ENCODE data around the gene C2orf74. TPM values are rescaled to one million over a fixed set of nuclear protein-coding genes. Genes with fewer than 3 reads are reported as not detected.
"Not testable (repeated sequence)": the region's sequence is repeated elsewhere in the genome, so short reads cannot be mapped to it uniquely, and the experiment has no call there.

C2orf74 gene
- total RNA-seq, 4 donors from 2014 or later, result 18.7 to 43.2 (median 33.2) TPM

DNA sequence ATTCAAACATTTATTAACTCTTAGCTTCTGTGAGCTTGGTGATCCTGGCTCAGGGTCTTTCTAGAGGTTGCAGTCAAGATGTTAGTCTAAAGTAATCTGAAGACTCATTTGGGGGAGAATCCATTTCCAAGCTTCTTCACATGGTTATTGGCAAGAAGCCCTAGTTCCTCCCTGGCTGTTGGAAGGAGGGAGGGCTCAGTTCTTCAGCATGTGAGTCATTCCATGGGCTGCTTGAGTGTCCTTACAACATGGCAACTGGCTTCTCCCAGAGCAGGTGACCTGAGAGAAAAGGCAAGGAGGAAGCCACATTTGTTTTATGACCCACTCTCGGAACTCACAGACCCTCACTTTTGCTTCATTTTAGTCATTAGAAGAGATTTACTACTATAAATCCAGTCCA is 10.6 kb upstream of the C2orf74 start:
- no peak for DNase-seq (ENCODE audit: extremely low spot score)

GRCh38 chr2:61157371-61158003 is 4.5 kb upstream of the C2orf74 start:
- H3K27me3 ChIP-seq, result no peaks in the 10 kb centered on the region
- TF ChIP-seq POLR2A (IDR thresholded peaks at IDR 0.05; ENCODE audit: low read depth) (no peak), POLR2AphosphoS5 (IDR thresholded peaks at IDR 0.05) (no peak), EP300 (IDR thresholded peaks at IDR 0.05) (no peak)
- TF ChIP-seq, protein P1, sequence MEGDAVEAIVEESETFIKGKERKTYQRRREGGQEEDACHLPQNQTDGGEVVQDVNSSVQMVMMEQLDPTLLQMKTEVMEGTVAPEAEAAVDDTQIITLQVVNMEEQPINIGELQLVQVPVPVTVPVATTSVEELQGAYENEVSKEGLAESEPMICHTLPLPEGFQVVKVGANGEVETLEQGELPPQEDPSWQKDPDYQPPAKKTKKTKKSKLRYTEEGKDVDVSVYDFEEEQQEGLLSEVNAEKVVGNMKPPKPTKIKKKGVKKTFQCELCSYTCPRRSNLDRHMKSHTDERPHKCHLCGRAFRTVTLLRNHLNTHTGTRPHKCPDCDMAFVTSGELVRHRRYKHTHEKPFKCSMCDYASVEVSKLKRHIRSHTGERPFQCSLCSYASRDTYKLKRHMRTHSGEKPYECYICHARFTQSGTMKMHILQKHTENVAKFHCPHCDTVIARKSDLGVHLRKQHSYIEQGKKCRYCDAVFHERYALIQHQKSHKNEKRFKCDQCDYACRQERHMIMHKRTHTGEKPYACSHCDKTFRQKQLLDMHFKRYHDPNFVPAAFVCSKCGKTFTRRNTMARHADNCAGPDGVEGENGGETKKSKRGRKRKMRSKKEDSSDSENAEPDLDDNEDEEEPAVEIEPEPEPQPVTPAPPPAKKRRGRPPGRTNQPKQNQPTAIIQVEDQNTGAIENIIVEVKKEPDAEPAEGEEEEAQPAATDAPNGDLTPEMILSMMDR (IDR thresholded peaks at IDR 0.05), result no peak
- H3K27ac ChIP-seq (replicated peaks in 1 of 4), result no peak overlapping the region
- H3K4me1 ChIP-seq, result no peaks in the 10 kb centered on the region
- WGBS, result 81% methylated on average over 5 of the region's 5 CpGs
- no peak for DNase-seq (ENCODE audit: extremely low spot score)
- H3K4me3 ChIP-seq, result no peak overlapping the region
- no peaks in the 10 kb centered on the region for H3K9me3 ChIP-seq
- peaks cover 6 to 39% (median 21%) of the 10 kb centered on the region in 4 donors for H3K36me3 ChIP-seq
- intact Hi-C loops (cut with DNase I), result no loop called here

More for the DNA sequence above, 10.6 kb upstream of the C2orf74 start:
- intact Hi-C loops (cut with DNase I), result no loop called here
- H3K27me3 ChIP-seq, result no peaks in the 10 kb centered on the region
- TF ChIP-seq POLR2A (IDR thresholded peaks at IDR 0.05; ENCODE audit: low read depth) (no peak), POLR2AphosphoS5 (IDR thresholded peaks at IDR 0.05) (no peak)
- TF ChIP-seq, protein P1 (IDR thresholded peaks at IDR 0.05), result no peak
- no peak overlapping the region for H3K4me3 ChIP-seq
- H3K4me1 ChIP-seq, result peaks cover 0 to 5% (median 0%) of the 10 kb centered on the region in 4 donors
- WGBS, result 100% methylated on average over 1 of the region's 1 CpG
- H3K36me3 ChIP-seq, result peaks cover 0 to 37% (median 22%) of the 10 kb centered on the region in 4 donors
- no peaks in the 10 kb centered on the region for H3K9me3 ChIP-seq
- H3K27ac ChIP-seq (replicated peaks in 1 of 4), result no peak overlapping the region

DNA sequence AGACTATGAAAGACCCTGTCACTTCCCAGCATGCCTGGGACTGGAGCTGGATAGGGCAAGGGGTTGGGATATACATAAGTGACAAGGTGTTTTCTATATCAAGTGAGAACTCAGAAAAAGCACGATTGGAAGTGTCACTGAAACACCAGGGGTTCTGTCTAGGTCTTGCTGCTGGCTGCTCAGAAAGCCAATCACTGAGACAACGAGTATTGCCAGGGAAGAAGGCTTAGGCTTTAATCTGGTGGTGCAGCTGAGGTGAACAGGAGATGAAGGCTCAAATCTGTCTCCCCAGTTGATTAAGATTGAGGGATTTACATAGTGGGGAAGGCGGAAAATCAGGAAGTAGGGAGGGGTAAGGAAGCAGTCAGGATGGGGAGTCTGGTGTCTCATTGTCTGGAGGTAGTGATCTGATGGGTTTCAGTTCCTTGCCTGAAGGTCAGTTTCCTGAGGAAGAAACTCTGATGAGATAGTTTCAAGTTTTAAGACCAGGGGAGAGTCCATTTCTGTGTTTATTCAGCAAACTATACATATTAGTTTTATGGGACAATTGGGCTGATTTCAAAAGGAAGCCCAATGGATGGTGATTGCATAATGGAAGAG is 3.5 kb upstream of the C2orf74 start:
- Histone ChIP-seq H3K27me3 (no peaks in the 10 kb centered on the region), H3K36me3 (peaks cover 6 to 48% (median 27%) of the 10 kb centered on the region in 4 donors), H3K4me1 (no peaks in the 10 kb centered on the region), H3K27ac (replicated peaks in 1 of 4) (no peak overlapping the region), H3K4me3 (no peak overlapping the region), H3K9me3 (no peaks in the 10 kb centered on the region)
- intact Hi-C loops (cut with DNase I), result no loop called here
- 73% methylated on average over 3 of the region's 3 CpGs for WGBS
- TF ChIP-seq EP300 (IDR thresholded peaks at IDR 0.05) (no peak), POLR2AphosphoS5 (IDR thresholded peaks at IDR 0.05) (no peak), POLR2A (IDR thresholded peaks at IDR 0.05; ENCODE audit: low read depth) (no peak)
- TF ChIP-seq, protein P1 (IDR thresholded peaks at IDR 0.05), result no peak
- no peak for DNase-seq (ENCODE audit: extremely low spot score)

DNA sequence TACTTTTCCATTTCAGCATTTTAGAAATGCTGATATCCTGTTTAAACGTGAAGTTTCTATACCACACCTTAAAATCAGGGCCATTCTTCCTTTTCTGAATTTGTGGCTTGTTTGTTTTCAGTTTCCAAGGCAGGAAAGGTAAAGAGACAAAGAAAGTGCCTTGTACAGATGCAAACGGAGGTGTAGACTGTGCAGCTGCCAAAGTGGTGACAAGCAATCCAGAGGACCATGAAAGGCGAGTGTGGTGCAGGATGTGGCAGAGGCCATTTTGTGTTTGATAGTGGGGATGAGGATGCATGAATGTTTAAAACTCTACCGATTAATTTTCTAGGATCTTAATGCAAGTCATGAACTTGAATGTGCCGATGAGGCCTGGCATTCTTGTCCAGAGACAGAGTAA is 733 bp downstream of the C2orf74 start:
- intact Hi-C loops (cut with DNase I), result no loop called here
- no peaks in the 10 kb centered on the region for H3K27me3 ChIP-seq
- H3K36me3 ChIP-seq, result peaks cover 14 to 80% (median 50%) of the 10 kb centered on the region in 4 donors
- DNase-seq (ENCODE audit: extremely low spot score), result no peak
- H3K4me1 ChIP-seq, result no peaks in the 10 kb centered on the region
- H3K4me3 ChIP-seq, result no peak overlapping the region
- TF ChIP-seq, protein P1 (IDR thresholded peaks at IDR 0.05), result no peak
- TF ChIP-seq POLR2AphosphoS5 (IDR thresholded peaks at IDR 0.05), result no peak
- no peak for TF ChIP-seq EP300 (IDR thresholded peaks at IDR 0.05)
- TF ChIP-seq POLR2A (IDR thresholded peaks at IDR 0.05; ENCODE audit: low read depth), result no peak
- H3K9me3 ChIP-seq, result no peaks in the 10 kb centered on the region
- no peak overlapping the region for H3K27ac ChIP-seq (replicated peaks in 1 of 4)
- 90% methylated on average over 5 of the region's 5 CpGs for WGBS

GRCh38 chr2:61165082-61165481 is 3.1 kb downstream of the C2orf74 start:
- H3K27ac ChIP-seq (replicated peaks in 1 of 4); DNase-seq (ENCODE audit: extremely low spot score); H3K27me3 ChIP-seq; H3K4me1 ChIP-seq; H3K4me3 ChIP-seq; H3K9me3 ChIP-seq; intact Hi-C loops (cut with DNase I): not testable (repeated sequence)
- H3K36me3 ChIP-seq, result peaks cover 8 to 63% (median 40%) of the 10 kb centered on the region in 4 donors
- 97% methylated on average over 7 of the region's 7 CpGs for WGBS
